Adipose tissue (tissue), 3 donors: Measurements from ENCODE around the gene TOM1L2. TPM values are rescaled to one million over a fixed set of nuclear protein-coding genes. Genes with fewer than 3 reads are reported as not detected.

ENCODE experiments used
- H3K27ac ChIP-seq: one replicate; pipeline ENCODE4 v1.5.1; 2013; ENCODE audit warnings: low read depth, low read length
- WGBS, 3 donors: extraction: QIAGEN DNeasy Blood & Tissue Kit; methylation state at CpG; one replicate each; pipeline ENCODE4 v1.1.7; 2013; 5-methylcytosine and 5-hydroxymethylcytosine counted together
- polyA plus RNA-seq, 3 donors: library from polyadenylated mRNA; stranded (reverse); fragments of 200-250 nt; gene quantifications; one replicate each; pipeline ENCODE4 v1.2.3, GENCODE V29; 2013
- donor health status: healthy with polysubstance abuse.
- donor health status: Bipolar disorder and iron deficiency.
- donor health status: healthy.

Gene TOM1L2
- polyA plus RNA-seq, 3 donors: 14.0 to 24.8 (median 16.3) TPM

GRCh38 chr17:17935321-17936271 lies 36.6 kb downstream of the TOM1L2 start:
- 63 to 71% (median 69%) methylated on average over 6 of the region's 6 CpGs for WGBS, 3 donors
- H3K27ac ChIP-seq: peak overlapping the region; percentile 23

GRCh38 chr17:17934806-17935205 lies 37.4 kb downstream of the TOM1L2 start:
- 60 to 93% (median 66%) methylated on average over 3 of the region's 3 CpGs for WGBS, 3 donors

GRCh38 chr17:17934214-17934613 lies 38.0 kb downstream of the TOM1L2 start:
- WGBS, 3 donors: 80 to 96% (median 94%) methylated on average over 2 of the region's 2 CpGs
- no peak overlapping the region for H3K27ac ChIP-seq

More at GRCh38 chr17:17934806-17935205, 37.4 kb downstream of the TOM1L2 start:
- no peak overlapping the region for H3K27ac ChIP-seq

GRCh38 chr17:17933775-17934174 lies 38.4 kb downstream of the TOM1L2 start:
- no peak overlapping the region for H3K27ac ChIP-seq

DNA sequence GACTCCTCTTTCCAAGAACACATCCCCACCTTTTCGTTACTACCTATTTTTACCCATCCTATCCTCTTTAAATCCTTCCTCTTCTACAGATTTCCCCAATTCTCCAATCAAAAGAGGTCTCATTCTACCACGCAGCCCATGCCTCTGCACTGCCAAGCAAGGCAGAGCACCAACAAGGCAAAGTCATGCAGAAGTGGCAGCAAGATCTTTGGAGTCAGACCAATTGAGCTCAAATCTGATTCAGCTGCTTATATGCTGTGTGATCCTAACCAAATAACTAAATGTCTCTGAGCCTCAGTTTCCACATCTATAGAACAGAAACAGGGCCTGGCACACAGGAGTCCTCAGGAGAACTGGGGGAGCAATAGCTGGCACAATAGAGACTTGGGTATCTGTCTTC lies 41.0 kb downstream of the TOM1L2 start:
- 86 to 97% (median 93%) methylated on average over 2 of the region's 2 CpGs for WGBS, 3 donors
- H3K27ac ChIP-seq: no peak overlapping the region

DNA sequence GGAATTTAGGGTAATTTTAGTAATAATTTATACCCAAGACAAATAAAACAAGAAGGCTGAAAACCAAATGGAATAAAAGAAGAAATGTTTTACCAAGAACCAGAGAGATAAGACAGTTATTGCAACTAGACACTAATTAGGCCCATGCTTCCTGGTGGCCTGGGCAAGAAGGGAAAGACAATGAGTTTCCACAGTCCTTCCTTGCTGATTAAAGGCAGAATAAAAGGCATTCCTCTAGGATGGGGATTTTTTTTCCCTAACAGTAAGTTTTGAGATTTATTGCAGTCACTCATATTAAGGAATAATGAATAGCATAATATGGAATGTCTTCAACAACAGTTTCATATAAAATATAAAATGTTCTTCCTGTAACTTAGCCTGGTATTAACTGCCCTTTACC lies 41.5 kb downstream of the TOM1L2 start:
- H3K27ac ChIP-seq: no peak overlapping the region

DNA sequence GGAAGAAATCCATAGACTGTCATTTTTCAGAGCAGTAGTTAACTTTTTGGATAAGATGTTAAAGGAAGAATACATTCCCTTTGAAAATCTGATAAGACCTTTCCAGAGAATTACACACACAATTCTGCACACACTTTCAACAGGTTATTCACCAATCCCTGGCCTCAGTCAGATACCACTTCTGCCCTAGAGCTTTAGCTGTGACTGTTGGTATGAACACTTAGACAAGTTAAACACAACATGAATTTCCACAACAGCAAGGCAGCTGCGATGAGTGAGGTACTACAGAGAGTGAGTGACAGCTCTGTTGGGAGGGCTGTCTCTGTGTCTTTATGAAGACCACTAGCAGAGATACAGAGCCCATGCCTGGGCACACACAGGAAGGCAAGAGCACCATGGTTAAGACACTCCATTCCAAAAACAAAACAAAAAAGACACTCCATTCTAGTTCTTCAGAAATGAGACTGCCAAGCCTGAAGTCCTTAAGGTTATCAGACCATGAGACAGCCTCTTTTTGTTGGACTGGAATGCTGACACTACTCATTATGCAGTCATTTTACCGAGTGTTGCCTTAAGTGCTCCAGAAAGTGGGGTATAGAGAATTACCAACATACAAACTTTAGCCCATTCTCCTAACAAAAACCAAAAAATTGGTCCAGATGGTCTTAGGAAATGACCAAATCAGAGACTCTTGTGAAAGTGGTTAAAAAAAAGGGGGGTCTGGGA lies 42.4 kb downstream of the TOM1L2 start:
- WGBS, 3 donors: 55 to 79% (median 78%) methylated on average over 2 of the region's 2 CpGs
- no peak overlapping the region for H3K27ac ChIP-seq

- 68 to 73% (median 72%) methylated on average over 12 of the region's 12 CpGs for WGBS, 3 donors
- H3K27ac ChIP-seq: no peak overlapping the region
Measured at GRCh38 chr17:17928398-17929287, 43.6 kb downstream of the TOM1L2 start.

GRCh38 chr17:17926840-17927449 lies 45.3 kb downstream of the TOM1L2 start:
- WGBS, 3 donors: 27 to 69% (median 64%) methylated on average over 5 of the region's 5 CpGs
- no peak overlapping the region for H3K27ac ChIP-seq

DNA sequence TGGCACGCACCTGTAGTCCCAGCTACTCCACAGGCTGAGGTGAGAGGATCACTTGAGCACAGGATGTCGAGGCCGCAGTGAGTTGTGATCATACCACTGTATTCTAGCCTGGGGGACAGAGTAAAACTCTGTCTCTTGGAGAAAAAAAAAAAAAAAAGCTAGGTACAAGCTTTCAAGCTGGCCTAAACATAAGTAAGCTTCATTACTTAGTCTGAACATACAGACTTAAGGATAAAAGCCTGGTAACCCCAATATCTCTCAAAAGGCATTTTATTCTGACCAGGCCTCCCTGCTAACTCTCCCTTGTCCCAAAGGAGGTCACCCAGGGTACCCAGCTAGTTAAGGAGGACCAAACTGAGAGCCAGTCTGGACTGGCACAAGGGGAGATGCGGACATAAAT lies 46.2 kb downstream of the TOM1L2 start:
- no peak overlapping the region for H3K27ac ChIP-seq
- WGBS, 3 donors: 84 to 98% (median 84%) methylated on average over 4 of the region's 4 CpGs

DNA sequence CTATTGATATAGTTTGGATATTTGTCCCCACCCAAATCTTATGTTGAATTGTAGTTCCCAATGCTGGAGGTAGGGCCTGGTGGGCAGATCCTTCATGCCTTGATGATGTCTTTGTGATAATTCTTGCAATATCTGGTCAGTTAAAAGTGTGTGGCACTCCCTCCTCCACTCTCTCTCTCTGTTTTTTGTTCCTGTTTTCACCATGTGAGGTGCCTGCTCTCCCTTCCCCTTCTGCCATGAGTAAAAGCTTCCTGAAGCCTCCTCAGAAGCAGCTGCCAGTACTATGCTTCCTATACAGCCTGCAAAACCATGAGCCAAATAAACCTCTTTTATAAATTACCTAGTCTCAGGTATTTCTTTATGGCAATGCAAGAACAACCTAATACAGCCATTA lies 47.3 kb downstream of the TOM1L2 start:
- H3K27ac ChIP-seq: no peak overlapping the region

DNA sequence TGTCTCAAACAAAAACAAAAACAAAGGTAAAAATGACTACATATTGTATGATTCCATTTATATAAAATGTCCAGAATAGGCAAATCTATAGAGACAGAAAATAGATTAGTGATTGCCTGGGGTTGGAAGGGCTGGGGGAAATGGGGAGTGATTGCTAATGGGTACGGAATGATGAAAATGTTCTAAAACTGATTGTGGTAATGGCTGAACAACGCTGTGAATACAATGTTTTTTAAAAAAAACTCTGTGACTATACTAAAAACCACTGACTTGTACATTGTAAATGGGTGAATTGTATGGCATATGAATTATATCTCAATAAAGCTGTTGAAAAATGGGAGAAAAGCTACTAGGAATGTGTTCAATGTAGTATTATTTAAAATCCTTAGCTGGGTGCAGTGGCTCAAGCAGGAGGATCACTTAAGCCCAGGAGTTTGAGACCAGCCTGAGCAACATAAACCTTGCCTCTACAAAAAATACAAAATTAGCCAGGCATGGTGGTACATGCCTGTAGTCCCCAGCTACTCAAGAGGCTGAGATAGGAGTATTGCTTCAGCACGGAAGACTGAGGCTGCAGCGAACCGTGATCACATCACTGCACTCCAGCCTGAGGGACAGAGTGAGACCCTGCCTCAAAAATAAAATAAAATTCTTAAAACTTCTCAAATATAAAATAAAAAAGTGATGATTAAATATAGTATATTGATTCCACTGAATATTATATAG lies 47.9 kb downstream of the TOM1L2 start:
- no peak overlapping the region for H3K27ac ChIP-seq
- WGBS, 3 donors: 96 to 98% (median 98%) methylated on average over 5 of the region's 5 CpGs

- H3K27ac ChIP-seq: peak overlapping the region; percentile 54
- WGBS, 3 donors: 60 to 81% (median 73%) methylated on average over 3 of the region's 3 CpGs
Measured at GRCh38 chr17:17922070-17922614, 50.1 kb downstream of the TOM1L2 start.

DNA sequence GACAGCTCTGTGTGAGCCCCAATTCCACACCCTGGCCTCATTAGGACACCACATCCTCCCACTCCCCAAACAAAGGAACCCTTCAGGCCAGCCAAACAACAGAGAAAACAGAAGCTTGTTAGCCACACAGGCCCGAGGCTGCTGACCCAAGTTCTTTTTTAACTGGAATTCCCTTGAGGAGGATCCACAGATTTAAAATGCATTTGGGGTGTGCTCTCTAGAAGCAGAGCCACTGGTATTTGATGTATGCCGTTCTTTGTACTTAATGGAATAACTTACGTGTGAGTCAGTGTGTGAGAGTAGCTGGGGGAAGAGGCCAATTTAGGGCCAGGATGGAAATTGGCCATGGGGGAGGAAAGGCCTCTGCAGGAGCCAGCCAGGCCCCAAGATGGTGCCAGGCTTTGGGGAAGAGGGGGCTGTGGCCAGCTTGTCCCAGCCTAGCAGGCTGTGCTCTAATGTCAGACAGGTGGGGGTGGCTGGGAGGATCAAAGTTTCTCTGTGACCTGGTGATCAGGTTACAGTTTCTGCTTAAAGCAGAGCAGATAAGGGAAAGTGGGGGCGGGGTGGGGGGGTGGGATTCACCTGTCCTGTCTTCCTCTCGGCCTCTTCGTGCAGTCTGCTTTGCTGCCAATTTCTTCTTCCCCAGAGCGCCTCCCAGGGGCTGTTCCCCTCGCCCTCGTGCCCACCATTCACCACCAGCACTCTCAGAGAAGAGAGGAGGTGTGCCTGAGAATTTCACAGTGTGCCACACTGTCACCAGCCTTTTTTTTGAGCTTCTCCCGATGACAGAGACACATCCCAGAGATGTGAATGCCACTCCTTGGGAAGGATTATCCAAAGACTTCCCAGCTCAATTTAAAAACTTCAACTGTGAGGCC lies 50.8 kb downstream of the TOM1L2 start:
- 57 to 68% (median 66%) methylated on average over 5 to 10 of the region's 10 CpGs for WGBS, 3 donors
- no peak overlapping the region for H3K27ac ChIP-seq

- 37 to 55% (median 41%) methylated on average over 5 of the region's 5 CpGs for WGBS, 3 donors
Measured at GRCh38 chr17:17919169-17920107, 52.8 kb downstream of the TOM1L2 start.

DNA sequence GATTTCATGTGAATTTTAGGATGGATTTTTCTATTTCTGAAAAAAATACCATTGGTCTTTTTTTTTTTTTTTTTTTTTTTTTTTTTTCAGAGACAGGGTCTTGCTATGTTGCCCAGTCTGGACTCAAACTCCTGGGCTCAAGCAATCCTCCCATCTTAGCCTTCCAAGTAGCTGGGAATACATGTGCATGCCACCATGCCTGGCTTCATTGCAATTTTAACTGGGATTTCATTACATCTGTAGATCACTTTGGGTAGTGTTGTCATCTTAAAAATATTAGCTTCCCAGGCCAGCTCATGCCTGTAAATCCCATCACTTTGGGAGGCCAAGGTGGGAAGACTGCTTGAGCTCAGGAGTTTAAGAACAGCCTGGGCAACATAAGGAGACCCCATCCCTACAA lies 54.8 kb downstream of the TOM1L2 start:
- H3K27ac ChIP-seq: no peak overlapping the region

More at GRCh38 chr17:17919169-17920107, 52.8 kb downstream of the TOM1L2 start:
- no peak overlapping the region for H3K27ac ChIP-seq
